ENCODE results near the gene EXOC3L4.

DNA sequence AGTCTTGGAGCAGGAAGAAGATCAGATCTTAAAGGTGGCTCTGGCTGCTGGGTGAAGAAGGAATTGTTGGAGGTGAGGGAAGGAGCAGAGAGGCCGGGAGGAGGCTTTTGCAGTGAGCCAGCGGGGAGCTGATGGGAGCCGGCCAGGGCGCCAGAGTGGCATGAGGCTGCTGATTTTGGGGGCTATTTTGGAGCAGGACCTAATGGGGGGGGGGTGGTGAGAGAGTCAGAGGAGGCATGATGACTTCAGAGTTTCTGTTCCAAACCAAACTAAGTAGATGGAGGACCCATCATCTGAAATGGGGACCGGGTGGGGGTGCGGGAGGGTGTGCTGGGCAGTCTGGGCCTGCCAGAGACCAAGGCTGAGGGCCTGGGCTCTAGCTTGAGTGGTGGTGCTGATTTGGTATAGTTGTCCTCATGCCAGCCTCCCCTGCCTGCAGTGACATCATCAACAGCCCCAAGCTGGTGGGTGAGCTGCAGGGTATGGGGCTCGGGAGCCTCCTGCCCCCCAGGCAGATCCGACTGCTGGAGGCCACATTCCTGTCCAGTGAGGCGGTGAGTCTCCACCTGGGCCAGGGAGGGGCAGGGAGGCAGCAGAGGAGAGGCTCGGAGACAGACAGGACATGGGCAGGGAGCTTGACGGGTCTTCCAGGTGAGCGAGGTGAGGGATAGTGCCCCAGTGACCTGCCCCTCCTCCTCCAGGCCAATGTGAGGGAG lies 34.9 kb downstream of the EXOC3L4 start:
- TF ChIP-seq, protein P1, sequence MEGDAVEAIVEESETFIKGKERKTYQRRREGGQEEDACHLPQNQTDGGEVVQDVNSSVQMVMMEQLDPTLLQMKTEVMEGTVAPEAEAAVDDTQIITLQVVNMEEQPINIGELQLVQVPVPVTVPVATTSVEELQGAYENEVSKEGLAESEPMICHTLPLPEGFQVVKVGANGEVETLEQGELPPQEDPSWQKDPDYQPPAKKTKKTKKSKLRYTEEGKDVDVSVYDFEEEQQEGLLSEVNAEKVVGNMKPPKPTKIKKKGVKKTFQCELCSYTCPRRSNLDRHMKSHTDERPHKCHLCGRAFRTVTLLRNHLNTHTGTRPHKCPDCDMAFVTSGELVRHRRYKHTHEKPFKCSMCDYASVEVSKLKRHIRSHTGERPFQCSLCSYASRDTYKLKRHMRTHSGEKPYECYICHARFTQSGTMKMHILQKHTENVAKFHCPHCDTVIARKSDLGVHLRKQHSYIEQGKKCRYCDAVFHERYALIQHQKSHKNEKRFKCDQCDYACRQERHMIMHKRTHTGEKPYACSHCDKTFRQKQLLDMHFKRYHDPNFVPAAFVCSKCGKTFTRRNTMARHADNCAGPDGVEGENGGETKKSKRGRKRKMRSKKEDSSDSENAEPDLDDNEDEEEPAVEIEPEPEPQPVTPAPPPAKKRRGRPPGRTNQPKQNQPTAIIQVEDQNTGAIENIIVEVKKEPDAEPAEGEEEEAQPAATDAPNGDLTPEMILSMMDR (conservative IDR thresholded peaks at IDR 0.05 in 1 of 2, IDR thresholded peaks at IDR 0.05 in 1 of 2; ENCODE audit: low read depth in 1 of 2, low read length in 2 of 2), result no peak
- no peak for TF ChIP-seq EZH2 (IDR thresholded peaks at IDR 0.05; ENCODE audit: low read length, missing control alignments)
